Liver (tissue), 9 donors: ENCODE measurements around the gene LAD1. TPM values are rescaled to one million over a fixed set of nuclear protein-coding genes. Genes with fewer than 3 reads are reported as not detected.

Experiments
- DNase-seq: peaks from one replicate; pipeline ENCODE4 v3.0.0-alpha.2; 2017; ENCODE audit warnings: low spot score
- H3K27ac ChIP-seq, 2 donors: one replicate each; pipeline ENCODE4 v1.7.0; 2013; ENCODE audit warnings: inconsistent platforms in 2 of 2, low read length in 2 of 2, control low read depth in 1 of 2, low read depth in 1 of 2, mild to moderate bottlenecking in 1 of 2
- H3K27me3 ChIP-seq, 4 donors: one replicate each; pipeline versions ENCODE4 v1.6.1 to v1.7.0; 2013; ENCODE audit warnings: low read length in 3 of 4, inconsistent platforms in 1 of 4, mild to moderate bottlenecking in 1 of 4, moderate library complexity in 1 of 4; ENCODE audit not compliant: control insufficient read depth in 4 of 4, insufficient read depth in 4 of 4
- H3K36me3 ChIP-seq, 4 donors: one replicate each; pipeline versions ENCODE4 v1.6.1 to v1.7.0; 2013; ENCODE audit warnings: low read length in 3 of 4, mild to moderate bottlenecking in 3 of 4, low read depth in 1 of 4, moderate library complexity in 1 of 4; ENCODE audit not compliant: control insufficient read depth in 4 of 4, insufficient read depth in 3 of 4
- H3K4me1 ChIP-seq, 4 donors: one replicate each; pipeline versions ENCODE4 v1.6.1 to v1.7.0; 2013; ENCODE audit warnings: low read length in 3 of 4, mild to moderate bottlenecking in 3 of 4, moderate library complexity in 1 of 4; ENCODE audit not compliant: control insufficient read depth in 4 of 4, insufficient read depth in 4 of 4
- H3K4me3 ChIP-seq, 3 donors: one replicate each; pipeline versions ENCODE4 v1.6.1 to v1.7.0; 2013; ENCODE audit warnings: low read length in 3 of 3, control low read depth in 1 of 3, low read depth in 1 of 3, mild to moderate bottlenecking in 1 of 3
- H3K9ac ChIP-seq, 2 donors: one replicate each; pipeline ENCODE4 v1.7.0; 2013; ENCODE audit warnings: low read length in 2 of 2, mild to moderate bottlenecking in 2 of 2, moderate library complexity in 2 of 2, control low read depth in 1 of 2, low read depth in 1 of 2
- H3K9me3 ChIP-seq, 4 donors: one replicate each; pipeline versions ENCODE4 v1.6.1 to v1.7.0; 2013; ENCODE audit warnings: low read length in 3 of 4; ENCODE audit not compliant: control insufficient read depth in 4 of 4
- ATF3 ChIP-seq: IDR thresholded peaks from 2 replicates; pipeline ENCODE4 v1.6.1; 2016; ENCODE audit warnings: antibody characterized with exemption
- CTCF ChIP-seq: fragments of 150-350 bp; IDR thresholded peaks from 2 replicates; pipeline ENCODE4 v1.5.1; 2017; ENCODE audit warnings: improper control_type of control experiment, low read depth, low read length; ENCODE audit not compliant: missing input control
- EGR1 ChIP-seq, 2 donors: IDR thresholded peaks; 2 replicates each; pipeline ENCODE4 v1.6.1; 2016 to 2018; ENCODE audit warnings: antibody characterized with exemption in 2 of 2, low read depth in 2 of 2
- FOXA1 ChIP-seq: IDR thresholded peaks from 2 replicates; pipeline ENCODE4 v1.6.1; 2016; ENCODE audit warnings: antibody characterized with exemption
- FOXA2 ChIP-seq: IDR thresholded peaks from 2 replicates; pipeline ENCODE4 v1.6.1; 2016; ENCODE audit warnings: antibody characterized with exemption
- GABPA ChIP-seq, 2 donors: IDR thresholded peaks in 1 of 2; conservative IDR thresholded peaks in 1 of 2; 2 replicates each; pipeline ENCODE4 v1.6.1; 2016; ENCODE audit warnings: antibody characterized with exemption in 2 of 2, mild to moderate bottlenecking in 1 of 2, moderate library complexity in 1 of 2
- HNF4A ChIP-seq, 2 donors: conservative IDR thresholded peaks; 2 replicates each; pipeline ENCODE4 v1.6.1; 2016; ENCODE audit warnings: antibody characterized with exemption in 2 of 2, mild to moderate bottlenecking in 2 of 2
- HNF4G ChIP-seq: IDR thresholded peaks from 2 replicates; pipeline ENCODE4 v1.6.1; 2016; ENCODE audit warnings: antibody characterized with exemption
- JUND ChIP-seq, 2 donors: IDR thresholded peaks; 2 replicates each; pipeline ENCODE4 v1.6.1; 2016; ENCODE audit warnings: antibody characterized with exemption in 2 of 2
- MAX ChIP-seq: IDR thresholded peaks from 2 replicates; pipeline ENCODE4 v1.6.1; 2016; ENCODE audit warnings: antibody characterized with exemption
- NR2F2 ChIP-seq: IDR thresholded peaks from 2 replicates; pipeline ENCODE4 v1.6.1; 2016; ENCODE audit warnings: antibody characterized with exemption
- RAD21 ChIP-seq, 2 donors: IDR thresholded peaks; 2 replicates each; pipeline ENCODE4 v1.6.1; 2016; ENCODE audit warnings: antibody characterized with exemption in 2 of 2, mild to moderate bottlenecking in 2 of 2
- RXRA ChIP-seq, 2 donors: IDR thresholded peaks; 2 replicates each; pipeline ENCODE4 v1.6.1; 2017 to 2018; ENCODE audit warnings: antibody characterized with exemption in 2 of 2, mild to moderate bottlenecking in 1 of 2
- SP1 ChIP-seq: IDR thresholded peaks from 2 replicates; pipeline ENCODE4 v1.6.1; 2018; ENCODE audit warnings: antibody characterized with exemption, mild to moderate bottlenecking
- TAF1 ChIP-seq: conservative IDR thresholded peaks from 2 replicates; pipeline ENCODE4 v1.6.1; 2016; ENCODE audit warnings: antibody characterized with exemption, mild to moderate bottlenecking
- YY1 ChIP-seq: IDR thresholded peaks from 2 replicates; pipeline ENCODE4 v1.6.1; 2016; ENCODE audit warnings: antibody characterized with exemption, mild to moderate bottlenecking
- ZBTB33 ChIP-seq: IDR thresholded peaks from 2 replicates; pipeline ENCODE4 v1.6.1; 2016; ENCODE audit warnings: antibody characterized with exemption
- WGBS: extraction: QIAGEN DNeasy Blood & Tissue Kit; methylation state at CpG from one replicate; pipeline ENCODE4 v1.1.7; 2013; 5-methylcytosine and 5-hydroxymethylcytosine counted together
- polyA plus RNA-seq, 2 donors: library from polyadenylated mRNA; stranded (reverse) in 1 of 2; unstranded in 1 of 2; fragments of 200-250 nt in 1 of 2; fragments of >200 nt in 1 of 2; fragmentation: Nextera tagmentation in 1 of 2; extraction: Ambion mirVana in 1 of 2; gene quantifications; one replicate each; pipeline versions ENCODE4 v1.2.1 to v1.2.3, GENCODE V29; 2013 to 2015
- total RNA-seq, 2 donors: library from RNA; depleted of rRNA; stranded (reverse); fragments of >200 nt; gene quantifications; one replicate each; pipeline ENCODE4 v1.2.3, GENCODE V29; 2014
- donor health status: healthy.
- donor health status: healthy.
- donor health status: healthy.
- donor health status: healthy.
- donor health status: healthy.

The LAD1 gene
- total and polyA plus RNA-seq, 4 donors, result 3.4 to 13.7 (median 8.5) TPM

- 44% methylated on average over 10 of the region's 10 CpGs for WGBS
These were observed 37.2 kb downstream of the LAD1 start for GRCh38 chr1:201361652-201362504.

GRCh38 chr1:201360901-201361651, 38.0 kb downstream of the LAD1 start:
- Histone ChIP-seq H3K4me3 (no peak overlapping the region), H3K9ac (no peak overlapping the region), H3K27ac (no peak overlapping the region), H3K9me3 (no peaks in the 10 kb centered on the region), H3K36me3 (no peaks in the 10 kb centered on the region), H3K4me1 (no peaks in the 10 kb centered on the region), H3K27me3 (no peaks in the 10 kb centered on the region)
- no peak for DNase-seq
- 79% methylated on average over 15 of the region's 15 CpGs for WGBS
- TF ChIP-seq NR2F2 (no peak), MAX (no peak), HNF4G (no peak), CTCF (no peak), FOXA2 (no peak), SP1 (no peak), FOXA1 (no peak), JUND (IDR thresholded peaks at IDR 0.05) (no peak), YY1 (no peak), ATF3 (no peak), GABPA (IDR thresholded peaks at IDR 0.05 in 1 of 2, conservative IDR thresholded peaks at IDR 0.05 in 1 of 2) (no peak), ZBTB33 (no peak), HNF4A (conservative IDR thresholded peaks at IDR 0.05) (no peak), EGR1 (IDR thresholded peaks at IDR 0.05; ENCODE audit: low read depth in 2 of 2) (no peak), RAD21 (IDR thresholded peaks at IDR 0.05) (no peak), TAF1 (no peak), RXRA (IDR thresholded peaks at IDR 0.05) (no peak)

More at GRCh38 chr1:201361652-201362504, 37.2 kb downstream of the LAD1 start:
- peak; percentile 52 for DNase-seq
- H3K4me3 ChIP-seq, result no peak overlapping the region
- no peaks in the 10 kb centered on the region for H3K36me3 ChIP-seq
- H3K27me3 ChIP-seq, result no peaks in the 10 kb centered on the region
- no peaks in the 10 kb centered on the region for H3K9me3 ChIP-seq
- no peak overlapping the region for H3K9ac ChIP-seq
- H3K27ac ChIP-seq, result no peak overlapping the region
- no peaks in the 10 kb centered on the region for H3K4me1 ChIP-seq
- TF ChIP-seq CTCF (peak; percentile 78), SP1 (no peak), TAF1 (no peak), RXRA (IDR thresholded peaks at IDR 0.05) (no peak), RAD21 (IDR thresholded peaks at IDR 0.05) (peak; percentile 83 to 90)
